ENCODE measurements around the gene CFAP141. TPM values are rescaled to one million over a fixed set of nuclear protein-coding genes. Genes with fewer than 3 reads are reported as not detected.
A peak's percentile ranks its signal among the peaks of the same experiment; 100 is the strongest.

The CFAP141 gene
- polyA plus RNA-seq, 1 experiment, result not detected

GRCh38 chr1:154178013-154178412 lies 28.1 kb downstream of the CFAP141 start:
- ChIA-PET CTCF (interaction anchor here (1.4 kb wide), 1 partner anchor 32 kb away, joined by 3 read pairs; no protein-coding TSS in a partner anchor), POLR2A (interaction anchor here (0.5 to 1.4 kb wide), 2 partner anchors 188 to 191 kb away, joined by 4 to 5 read pairs; partner anchors contain the start of gene RPS27)
- Histone ChIP-seq H3K9me3 (ENCODE audit: control insufficient read depth, insufficient read depth, low read length) (peaks cover 3% of the 10 kb centered on the region; the same call in 1 of the 2 replicates), H3K27ac (ENCODE audit: low read depth, low read length) (no peak overlapping the region), H3K4me3 (ENCODE audit: low read depth, low read length) (no peak overlapping the region), H3K27me3 (ENCODE audit: control insufficient read depth, insufficient read depth, low read length) (no peaks in the 10 kb centered on the region)
- TF ChIP-seq CTCF (IDR thresholded peaks at IDR 0.05; ENCODE audit: low read depth, low read length), result no peak
- no peak for DNase-seq (ENCODE audit: low read depth, low spot score)

GRCh38 chr1:154176337-154176736 lies 29.8 kb downstream of the CFAP141 start:
- no peak overlapping the region for H3K4me3 ChIP-seq (ENCODE audit: low read depth, low read length)
- TF ChIP-seq CTCF (IDR thresholded peaks at IDR 0.05; ENCODE audit: low read depth, low read length), result no peak
- CTCF ChIA-PET, result no interaction called here
- POLR2A ChIA-PET, result interaction anchor here (0.6 to 0.7 kb wide), 2 partner anchors 31 to 186 kb away, joined by 4 to 13 read pairs; no protein-coding TSS in a partner anchor
- DNase-seq (ENCODE audit: low read depth, low spot score), result peak; percentile 63
- no peaks in the 10 kb centered on the region for H3K9me3 ChIP-seq (ENCODE audit: control insufficient read depth, insufficient read depth, low read length)
- H3K27ac ChIP-seq (ENCODE audit: low read depth, low read length), result no peak overlapping the region
- H3K27me3 ChIP-seq (ENCODE audit: control insufficient read depth, insufficient read depth, low read length), result no peaks in the 10 kb centered on the region

GRCh38 chr1:154174654-154175053 lies 31.5 kb downstream of the CFAP141 start:
- no peaks in the 10 kb centered on the region for H3K9me3 ChIP-seq (ENCODE audit: control insufficient read depth, insufficient read depth, low read length)
- ChIA-PET CTCF (interaction anchor here (0.9 kb wide), 1 partner anchor 188 kb away, joined by 6 read pairs; the partner anchor contains the start of gene RAB13), POLR2A (no interaction called here)
- no peaks in the 10 kb centered on the region for H3K27me3 ChIP-seq (ENCODE audit: control insufficient read depth, insufficient read depth, low read length)
- no peak for TF ChIP-seq CTCF (IDR thresholded peaks at IDR 0.05; ENCODE audit: low read depth, low read length)
- no peak overlapping the region for H3K4me3 ChIP-seq (ENCODE audit: low read depth, low read length)
- DNase-seq (ENCODE audit: low read depth, low spot score), result no peak
- no peak overlapping the region for H3K27ac ChIP-seq (ENCODE audit: low read depth, low read length)

GRCh38 chr1:154171880-154172279 lies 34.3 kb downstream of the CFAP141 start:
- no peak overlapping the region for H3K4me3 ChIP-seq (ENCODE audit: low read depth, low read length)
- DNase-seq (ENCODE audit: low read depth, low spot score), result no peak
- CTCF ChIA-PET, result no interaction called here
- no peaks in the 10 kb centered on the region for H3K9me3 ChIP-seq (ENCODE audit: control insufficient read depth, insufficient read depth, low read length)
- POLR2A ChIA-PET, result no interaction called here
- no peak for TF ChIP-seq CTCF (IDR thresholded peaks at IDR 0.05; ENCODE audit: low read depth, low read length)
- H3K27me3 ChIP-seq (ENCODE audit: control insufficient read depth, insufficient read depth, low read length), result no peaks in the 10 kb centered on the region
- H3K27ac ChIP-seq (ENCODE audit: low read depth, low read length), result no peak overlapping the region

- ChIA-PET CTCF (no interaction called here), POLR2A (interaction anchor here (0.8 kb wide), 1 partner anchor 11 kb away, joined by 3 read pairs; no protein-coding TSS in a partner anchor)
- no peaks in the 10 kb centered on the region for H3K9me3 ChIP-seq (ENCODE audit: control insufficient read depth, insufficient read depth, low read length)
These were observed 34.9 kb downstream of the CFAP141 start for GRCh38 chr1:154171223-154171583.

More at GRCh38 chr1:154171223-154171583, 34.9 kb downstream of the CFAP141 start:
- H3K4me3 ChIP-seq (ENCODE audit: low read depth, low read length), result no peak overlapping the region
- no peaks in the 10 kb centered on the region for H3K27me3 ChIP-seq (ENCODE audit: control insufficient read depth, insufficient read depth, low read length)
- DNase-seq (ENCODE audit: low read depth, low spot score), result no peak
- no peak for TF ChIP-seq CTCF (IDR thresholded peaks at IDR 0.05; ENCODE audit: low read depth, low read length)
- H3K27ac ChIP-seq (ENCODE audit: low read depth, low read length), result no peak overlapping the region

All from AG04450 (cell line).